HEK293 (cell line): ENCODE measurements around the gene GJC1.

ENCODE experiments used
- CTCF ChIA-PET: fragments of 350-600 bp; formaldehyde crosslinking; extraction: SDS; loops from one replicate; lab custom pipeline; 2021; ENCODE audit warnings: antibody characterized with exemption; lab: Yijun Ruan, JAX
- POLR2A ChIA-PET: fragments of 300-600 bp; formaldehyde crosslinking; extraction: SDS; loops from one replicate; lab custom pipeline; 2020; ENCODE audit warnings: antibody characterized with exemption, inconsistent platforms; lab: Yijun Ruan, JAX
- H3K27ac ChIP-seq: fragments of 200-500 bp; sonication (Bioruptor generic); 2 replicates; pipeline ENCODE4 v1.5.1; 2014; ENCODE audit warnings: low read depth, low read length, control low read depth, inconsistent platforms; ENCODE audit errors: extremely low read depth
- H3K36me3 ChIP-seq, 2 experiments: fragments of 200-500 bp in 1 of 2; sonication (Bioruptor generic) in 1 of 2; 1 replicate in 1 of 2; 2 replicates in 1 of 2; pipeline ENCODE4 v1.5.1; 2014 to 2017; ENCODE audit warnings: inconsistent platforms in 2 of 2, low read length in 2 of 2; ENCODE audit not compliant: control insufficient read depth in 2 of 2, insufficient read depth in 1 of 2
- H3K4me1 ChIP-seq: fragments of 200-500 bp; sonication (Bioruptor generic); 2 replicates; pipeline ENCODE4 v1.5.1; 2014; ENCODE audit warnings: mild to moderate bottlenecking, low read length, inconsistent platforms; ENCODE audit not compliant: control insufficient read depth, insufficient read depth
- H3K4me3 ChIP-seq: 2 replicates; pipeline ENCODE4 v1.5.1; 2011; ENCODE audit warnings: low read depth, mild to moderate bottlenecking, control low read depth, low read length, moderate library complexity
- H3K9me3 ChIP-seq: fragments of 200-500 bp; sonication (Bioruptor generic); 2 replicates; pipeline ENCODE4 v1.5.1; 2014; ENCODE audit warnings: low read depth, low read length, inconsistent platforms; ENCODE audit not compliant: control insufficient read depth, insufficient read depth
- BCL11A ChIP-seq: fragments of 450-650 bp; formaldehyde crosslinking; IDR thresholded peaks from 2 replicates; pipeline ENCODE4 v1.5.1; 2016; ENCODE audit warnings: low read depth, missing biosample characterization, missing genetic modification characterization
- GFI1B ChIP-seq: fragments of 450-650 bp; formaldehyde crosslinking; IDR thresholded peaks from 2 replicates; pipeline ENCODE4 v1.5.1; 2016; ENCODE audit warnings: missing biosample characterization, missing genetic modification characterization
- HOXC10 ChIP-seq: sonication (generic); formaldehyde crosslinking; IDR thresholded peaks from 2 replicates; pipeline ENCODE4 v1.8.1; 2023; ENCODE audit warnings: mild to moderate bottlenecking, missing genetic modification reagents
- MZF1 ChIP-seq: fragments of 450-650 bp; formaldehyde crosslinking; IDR thresholded peaks from 2 replicates; pipeline ENCODE4 v1.5.1; 2017; ENCODE audit warnings: missing biosample characterization, missing genetic modification characterization, borderline replicate concordance
- OSR2 ChIP-seq: fragments of 450-650 bp; formaldehyde crosslinking; IDR thresholded peaks from 2 replicates; pipeline ENCODE4 v1.5.1; 2016; ENCODE audit warnings: missing biosample characterization, missing genetic modification characterization
- ZFHX2 ChIP-seq: fragments of 450-650 bp; formaldehyde crosslinking; conservative IDR thresholded peaks from 2 replicates; pipeline ENCODE4 v1.5.1; 2016; ENCODE audit warnings: missing biosample characterization, missing genetic modification characterization
- ZIC2 ChIP-seq: fragments of 450-650 bp; formaldehyde crosslinking; IDR thresholded peaks from 2 replicates; pipeline ENCODE4 v1.5.1; 2016; ENCODE audit warnings: missing biosample characterization, missing genetic modification characterization
- ZNF302 ChIP-seq: fragments of 450-650 bp; formaldehyde crosslinking; IDR thresholded peaks from 2 replicates; pipeline ENCODE4 v1.5.1; 2016; ENCODE audit warnings: missing biosample characterization, missing genetic modification characterization, low read depth
- ZNF311 ChIP-seq: fragments of 450-650 bp; formaldehyde crosslinking; IDR thresholded peaks from 2 replicates; pipeline ENCODE4 v1.5.1; 2017; ENCODE audit warnings: missing biosample characterization, missing genetic modification characterization, borderline replicate concordance
- ZNF335 ChIP-seq: fragments of 450-650 bp; formaldehyde crosslinking; conservative IDR thresholded peaks from 2 replicates; pipeline ENCODE4 v1.5.1; 2016; ENCODE audit warnings: missing biosample characterization, missing genetic modification characterization
- ZNF341 ChIP-seq: fragments of 450-650 bp; formaldehyde crosslinking; IDR thresholded peaks from 2 replicates; pipeline ENCODE4; 2016; ENCODE audit warnings: low read depth, missing biosample characterization, missing genetic modification characterization
- ZNF394 ChIP-seq: fragments of 450-650 bp; formaldehyde crosslinking; IDR thresholded peaks from 2 replicates; pipeline ENCODE4 v1.5.1; 2016; ENCODE audit warnings: missing biosample characterization, missing genetic modification characterization, mild to moderate bottlenecking, moderate library complexity, borderline replicate concordance
- ZNF610 ChIP-seq: fragments of 450-650 bp; formaldehyde crosslinking; IDR thresholded peaks from 2 replicates; pipeline ENCODE4 v1.5.1; 2016; ENCODE audit warnings: missing biosample characterization, missing genetic modification characterization, borderline replicate concordance
- ZNF629 ChIP-seq: fragments of 450-650 bp; formaldehyde crosslinking; IDR thresholded peaks from 2 replicates; pipeline ENCODE4 v1.5.1; 2017; ENCODE audit warnings: missing biosample characterization, missing genetic modification characterization
- ZNF707 ChIP-seq: fragments of 450-650 bp; formaldehyde crosslinking; IDR thresholded peaks from 2 replicates; pipeline ENCODE4 v1.5.1; 2016; ENCODE audit warnings: missing biosample characterization, missing genetic modification characterization
- ZNF837 ChIP-seq: fragments of 450-650 bp; formaldehyde crosslinking; IDR thresholded peaks from 2 replicates; pipeline ENCODE4 v1.5.1; 2016; ENCODE audit warnings: missing biosample characterization, missing genetic modification characterization
- TF ChIP-seq, protein P1 (sequence below): fragments of 450-650 bp; formaldehyde crosslinking; conservative IDR thresholded peaks from 2 replicates; pipeline ENCODE4 v1.5.1; 2016; ENCODE audit warnings: low read depth, missing biosample characterization, missing genetic modification characterization
- TF ChIP-seq, protein P2 (sequence below): fragments of 450-650 bp; formaldehyde crosslinking; IDR thresholded peaks from 2 replicates; pipeline ENCODE4 v1.5.1; 2017; ENCODE audit warnings: missing biosample characterization, missing genetic modification characterization
- TF ChIP-seq, protein P3 (sequence below): fragments of 450-650 bp; formaldehyde crosslinking; IDR thresholded peaks from 2 replicates; pipeline ENCODE4 v1.5.1; 2016; ENCODE audit warnings: missing biosample characterization, missing genetic modification characterization

GJC1 gene

DNA sequence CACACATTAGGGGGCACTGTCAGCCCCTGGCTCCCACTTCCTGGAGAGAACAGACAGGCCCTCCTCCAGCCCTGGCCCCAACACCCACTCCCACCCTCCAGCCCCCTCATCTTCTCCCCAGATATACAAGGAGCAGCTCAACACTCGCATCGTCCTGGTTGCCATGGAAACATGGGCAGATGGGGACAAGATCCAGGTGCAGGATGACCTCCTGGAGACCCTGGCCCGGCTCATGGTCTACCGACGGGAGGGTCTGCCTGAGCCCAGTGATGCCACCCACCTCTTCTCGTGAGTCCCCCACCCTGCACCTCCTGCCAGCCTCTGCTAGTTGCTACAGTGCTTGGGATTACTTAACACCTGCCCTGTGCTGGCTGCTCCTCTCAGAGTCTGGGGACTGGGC is 56.9 kb downstream of the GJC1 start:
- H3K27ac ChIP-seq: no peak overlapping the region
- H3K4me3 ChIP-seq: no peak overlapping the region
- H3K9me3 ChIP-seq: no peaks in the 10 kb centered on the region
- H3K4me1 ChIP-seq: no peaks in the 10 kb centered on the region
- TF ChIP-seq ZNF341 (0 out of 2 replicates have a peak, but pooled peaks have one; percentile 29), ZFHX2 (peak; percentile 28; the same call in 1 of the 2 replicates), ZNF610 (tag by site-specific recombination) (no peak), ZNF311 (tag by site-specific recombination) (no peak)
- peaks cover 0 to 14% of the 10 kb centered on the region in 2 experiments; a peak in 1 of 3 replicates for H3K36me3 ChIP-seq
- ChIA-PET CTCF (interaction anchor here (1.2 to 18.2 kb wide), 3 partner anchors 8 to 91 kb away, joined by 3 to 461 read pairs (median 3); no protein-coding TSS in a partner anchor), POLR2A (interaction anchor here (0.7 kb wide), 1 partner anchor 45 kb away, joined by 4 read pairs; no protein-coding TSS in a partner anchor)

DNA sequence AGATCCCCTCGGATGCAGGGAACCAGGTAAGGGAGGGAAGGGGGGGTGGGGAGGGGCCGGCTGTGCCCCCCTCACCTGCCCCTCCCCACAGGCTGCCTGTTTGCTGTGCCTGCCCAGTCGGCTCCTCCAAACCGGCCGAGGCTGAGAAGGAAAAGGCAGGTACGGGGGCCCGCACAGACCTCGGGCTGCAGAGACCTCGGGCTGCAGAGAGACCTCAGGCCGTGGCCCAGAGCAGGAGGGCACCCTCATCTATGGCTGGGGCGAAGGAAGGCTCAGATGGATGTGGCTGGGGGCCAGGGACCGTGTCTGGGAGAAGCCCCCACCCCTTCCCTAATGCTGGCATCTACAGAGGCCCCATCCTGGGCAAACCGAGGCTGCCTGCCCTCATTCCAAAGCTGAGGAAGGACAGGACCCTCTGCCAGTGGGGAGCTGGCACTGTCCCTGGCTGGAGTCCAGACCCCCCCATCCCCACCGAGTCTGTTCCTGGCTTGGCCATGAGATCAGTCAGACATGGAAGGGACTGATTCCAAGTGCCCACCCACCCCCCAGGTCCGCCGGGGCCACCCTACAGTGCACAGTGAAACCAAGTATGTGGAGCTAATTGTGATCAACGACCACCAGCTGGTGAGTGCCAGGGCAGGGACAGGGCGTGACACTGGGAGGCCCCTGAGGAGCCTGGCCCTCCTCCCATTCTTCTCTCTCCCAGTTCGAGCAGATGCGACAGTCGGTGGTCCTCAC is 57.6 kb downstream of the GJC1 start:
- Histone ChIP-seq H3K27ac (no peak overlapping the region), H3K9me3 (no peaks in the 10 kb centered on the region), H3K4me3 (no peak overlapping the region), H3K36me3 (peaks cover 0 to 7% of the 10 kb centered on the region in 2 experiments; a peak in 1 of 3 replicates), H3K4me1 (no peaks in the 10 kb centered on the region)
- ChIA-PET POLR2A (interaction anchor here (0.7 kb wide), 1 partner anchor 45 kb away, joined by 4 read pairs; no protein-coding TSS in a partner anchor), CTCF (interaction anchor here (1.3 to 18.2 kb wide), 2 partner anchors 9 to 91 kb away, joined by 3 to 461 read pairs; no protein-coding TSS in a partner anchor)
- TF ChIP-seq BCL11A (no peak), ZNF707 (tag by site-specific recombination) (no peak), MZF1 (tag by site-specific recombination) (no peak), HOXC10 (CRISPR knock-in tag) (no peak), ZNF394 (tag by site-specific recombination) (no peak)
- TF ChIP-seq, protein P1, sequence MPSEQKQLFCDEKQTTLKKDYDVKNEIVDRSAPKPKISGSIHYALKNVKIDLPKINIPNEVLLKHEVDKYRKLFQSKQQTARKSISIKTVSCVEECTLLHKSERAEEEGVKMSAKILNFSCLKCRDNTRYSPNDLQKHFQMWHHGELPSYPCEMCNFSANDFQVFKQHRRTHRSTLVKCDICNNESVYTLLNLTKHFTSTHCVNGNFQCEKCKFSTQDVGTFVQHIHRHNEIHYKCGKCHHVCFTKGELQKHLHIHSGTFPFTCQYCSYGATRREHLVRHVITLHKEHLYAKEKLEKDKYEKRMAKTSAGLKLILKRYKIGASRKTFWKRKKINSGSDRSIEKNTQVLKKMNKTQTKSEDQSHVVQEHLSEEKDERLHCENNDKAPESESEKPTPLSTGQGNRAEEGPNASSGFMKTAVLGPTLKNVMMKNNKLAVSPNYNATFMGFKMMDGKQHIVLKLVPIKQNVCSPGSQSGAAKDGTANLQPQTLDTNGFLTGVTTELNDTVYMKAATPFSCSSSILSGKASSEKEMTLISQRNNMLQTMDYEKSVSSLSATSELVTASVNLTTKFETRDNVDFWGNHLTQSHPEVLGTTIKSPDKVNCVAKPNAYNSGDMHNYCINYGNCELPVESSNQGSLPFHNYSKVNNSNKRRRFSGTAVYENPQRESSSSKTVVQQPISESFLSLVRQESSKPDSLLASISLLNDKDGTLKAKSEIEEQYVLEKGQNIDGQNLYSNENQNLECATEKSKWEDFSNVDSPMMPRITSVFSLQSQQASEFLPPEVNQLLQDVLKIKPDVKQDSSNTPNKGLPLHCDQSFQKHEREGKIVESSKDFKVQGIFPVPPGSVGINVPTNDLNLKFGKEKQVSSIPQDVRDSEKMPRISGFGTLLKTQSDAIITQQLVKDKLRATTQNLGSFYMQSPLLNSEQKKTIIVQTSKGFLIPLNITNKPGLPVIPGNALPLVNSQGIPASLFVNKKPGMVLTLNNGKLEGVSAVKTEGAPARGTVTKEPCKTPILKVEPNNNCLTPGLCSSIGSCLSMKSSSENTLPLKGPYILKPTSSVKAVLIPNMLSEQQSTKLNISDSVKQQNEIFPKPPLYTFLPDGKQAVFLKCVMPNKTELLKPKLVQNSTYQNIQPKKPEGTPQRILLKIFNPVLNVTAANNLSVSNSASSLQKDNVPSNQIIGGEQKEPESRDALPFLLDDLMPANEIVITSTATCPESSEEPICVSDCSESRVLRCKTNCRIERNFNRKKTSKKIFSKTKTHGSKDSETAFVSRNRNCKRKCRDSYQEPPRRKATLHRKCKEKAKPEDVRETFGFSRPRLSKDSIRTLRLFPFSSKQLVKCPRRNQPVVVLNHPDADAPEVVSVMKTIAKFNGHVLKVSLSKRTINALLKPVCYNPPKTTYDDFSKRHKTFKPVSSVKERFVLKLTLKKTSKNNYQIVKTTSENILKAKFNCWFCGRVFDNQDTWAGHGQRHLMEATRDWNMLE (tag by site-specific recombination): no peak

DNA sequence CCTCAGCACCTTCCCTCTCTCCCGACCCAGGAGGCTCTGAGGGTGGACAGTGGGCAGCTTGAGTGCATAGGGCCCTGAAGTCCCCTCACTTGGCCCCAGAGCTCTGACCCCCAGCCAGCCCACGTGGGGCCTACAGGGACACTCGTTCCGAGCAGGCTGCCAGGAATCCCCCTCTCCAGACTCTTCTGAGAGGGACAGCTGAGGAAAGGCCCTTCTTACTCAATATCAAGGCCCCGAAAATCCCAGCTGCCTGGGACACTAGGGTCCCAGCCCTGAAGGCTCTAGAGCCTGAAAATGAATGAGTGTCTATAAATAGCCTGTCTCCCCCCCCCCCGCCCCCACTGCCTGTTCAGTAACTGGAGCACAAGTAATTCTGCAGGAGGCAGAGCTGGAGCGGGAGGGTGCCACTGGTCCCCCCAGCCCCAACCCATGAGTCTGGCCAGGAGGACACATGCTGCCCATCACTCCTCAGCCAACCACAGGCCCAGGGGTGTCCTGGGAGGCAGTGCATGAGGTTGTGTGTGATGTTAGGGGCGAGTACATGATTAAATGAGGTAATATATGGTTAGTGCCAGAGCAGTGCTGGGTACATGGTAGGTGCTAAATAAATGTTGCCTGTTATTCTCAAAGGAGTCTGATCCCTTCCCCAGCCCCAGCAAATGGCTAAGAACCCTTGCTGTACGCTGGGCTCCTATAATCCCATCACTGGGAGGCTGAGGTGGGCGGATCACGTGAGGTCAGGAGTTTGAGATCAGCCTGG is 59.7 kb downstream of the GJC1 start:
- CTCF ChIA-PET: interaction anchor here (0.7 to 18.2 kb wide), 7 partner anchors 8 to 236 kb away, joined by 3 to 461 read pairs (median 4); no protein-coding TSS in a partner anchor
- peak; percentile 49; the same call in 1 of the 2 replicates for TF ChIP-seq ZIC2 (tag by site-specific recombination)
- TF ChIP-seq, protein P2, sequence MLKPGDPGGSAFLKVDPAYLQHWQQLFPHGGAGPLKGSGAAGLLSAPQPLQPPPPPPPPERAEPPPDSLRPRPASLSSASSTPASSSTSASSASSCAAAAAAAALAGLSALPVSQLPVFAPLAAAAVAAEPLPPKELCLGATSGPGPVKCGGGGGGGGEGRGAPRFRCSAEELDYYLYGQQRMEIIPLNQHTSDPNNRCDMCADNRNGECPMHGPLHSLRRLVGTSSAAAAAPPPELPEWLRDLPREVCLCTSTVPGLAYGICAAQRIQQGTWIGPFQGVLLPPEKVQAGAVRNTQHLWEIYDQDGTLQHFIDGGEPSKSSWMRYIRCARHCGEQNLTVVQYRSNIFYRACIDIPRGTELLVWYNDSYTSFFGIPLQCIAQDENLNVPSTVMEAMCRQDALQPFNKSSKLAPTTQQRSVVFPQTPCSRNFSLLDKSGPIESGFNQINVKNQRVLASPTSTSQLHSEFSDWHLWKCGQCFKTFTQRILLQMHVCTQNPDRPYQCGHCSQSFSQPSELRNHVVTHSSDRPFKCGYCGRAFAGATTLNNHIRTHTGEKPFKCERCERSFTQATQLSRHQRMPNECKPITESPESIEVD (tag by site-specific recombination): no peak
- TF ChIP-seq ZNF837 (tag by site-specific recombination): no peak
- TF ChIP-seq ZFHX2: peak; percentile 23; the same call in 1 of the 2 replicates
- TF ChIP-seq ZNF629 (tag by site-specific recombination): no peak
- no peak for TF ChIP-seq ZNF335 (tag by site-specific recombination)
- TF ChIP-seq, protein P3, sequence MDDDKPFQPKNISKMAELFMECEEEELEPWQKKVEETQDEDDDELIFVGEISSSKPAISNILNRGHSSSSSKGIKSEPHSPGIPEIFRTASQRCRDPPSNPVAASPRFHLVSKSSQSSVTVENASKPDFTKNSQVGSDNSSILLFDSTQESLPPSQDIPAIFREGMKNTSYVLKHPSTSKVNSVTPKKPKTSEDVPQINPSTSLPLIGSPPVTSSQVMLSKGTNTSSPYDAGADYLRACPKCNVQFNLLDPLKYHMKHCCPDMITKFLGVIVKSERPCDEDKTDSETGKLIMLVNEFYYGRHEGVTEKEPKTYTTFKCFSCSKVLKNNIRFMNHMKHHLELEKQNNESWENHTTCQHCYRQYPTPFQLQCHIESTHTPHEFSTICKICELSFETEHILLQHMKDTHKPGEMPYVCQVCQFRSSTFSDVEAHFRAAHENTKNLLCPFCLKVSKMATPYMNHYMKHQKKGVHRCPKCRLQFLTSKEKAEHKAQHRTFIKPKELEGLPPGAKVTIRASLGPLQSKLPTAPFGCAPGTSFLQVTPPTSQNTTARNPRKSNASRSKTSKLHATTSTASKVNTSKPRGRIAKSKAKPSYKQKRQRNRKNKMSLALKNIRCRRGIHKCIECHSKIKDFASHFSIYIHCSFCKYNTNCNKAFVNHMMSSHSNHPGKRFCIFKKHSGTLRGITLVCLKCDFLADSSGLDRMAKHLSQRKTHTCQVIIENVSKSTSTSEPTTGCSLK (tag by site-specific recombination): no peak
- TF ChIP-seq ZNF302: no peak
- TF ChIP-seq OSR2: no peak
- no peak for TF ChIP-seq GFI1B

More for the DNA sequence above, 59.7 kb downstream of the GJC1 start:
- H3K27ac ChIP-seq: no peak overlapping the region
- H3K4me1 ChIP-seq: no peaks in the 10 kb centered on the region
- H3K36me3 ChIP-seq: no peaks in the 10 kb centered on the region
- H3K4me3 ChIP-seq: no peak overlapping the region
- H3K9me3 ChIP-seq: no peaks in the 10 kb centered on the region
- POLR2A ChIA-PET: no interaction called here
